K562 (cell line): ENCODE data around the gene TTC8. TPM values are rescaled to one million over a fixed set of nuclear protein-coding genes. Genes with fewer than 3 reads are reported as not detected.

Experiments used
- BRD9 ChIP-seq: fragments of 450-650 bp; IDR thresholded peaks from 2 replicates; pipeline ENCODE4 v1.6.1; 2018; ENCODE audit warnings: low read depth; ENCODE audit not compliant: partially characterized antibody
- CHD2 ChIP-seq: IDR thresholded peaks from 2 replicates; pipeline ENCODE4 v1.6.1; 2011; ENCODE audit warnings: low read depth, low read length
- CREBBP ChIP-seq: IDR thresholded peaks from one replicate; pipeline ENCODE4 v1.6.1; 2012; ENCODE audit warnings: low read depth, mild to moderate bottlenecking, control low read depth, inconsistent platforms, low read length
- FOXJ2 ChIP-seq: fragments of 200-800 bp; sonication (Bioruptor generic); IDR thresholded peaks from 2 replicates; pipeline ENCODE4 v1.6.1; 2016; ENCODE audit warnings: missing genetic modification characterization, missing compliant biosample characterization
- HCFC1 ChIP-seq: IDR thresholded peaks from 2 replicates; pipeline ENCODE4 v1.6.1; 2012; ENCODE audit warnings: low read depth, low read length, improper control_type of control experiment
- HLTF ChIP-seq: fragments of 450-650 bp; IDR thresholded peaks from 2 replicates; pipeline ENCODE4 v1.6.1; 2016
- HNRNPLL ChIP-seq: fragments of 200-400 bp; formaldehyde crosslinking; IDR thresholded peaks from 2 replicates; pipeline ENCODE4 v1.6.1; 2017; ENCODE audit warnings: low read length, low read depth, mild to moderate bottlenecking; ENCODE audit not compliant: poor library complexity, severe bottlenecking
- L3MBTL2 ChIP-seq: fragments of 450-650 bp; IDR thresholded peaks from 2 replicates; pipeline ENCODE4 v1.6.1; 2016; ENCODE audit warnings: mild to moderate bottlenecking, moderate library complexity
- NONO ChIP-seq, 2 experiments: fragments of 200-400 bp in 1 of 2; fragments of 450-650 bp in 1 of 2; formaldehyde crosslinking in 1 of 2; IDR thresholded peaks; 2 replicates each; pipeline ENCODE4 v1.6.1; 2017; ENCODE audit warnings: low read depth in 2 of 2, mild to moderate bottlenecking in 2 of 2, moderate library complexity in 2 of 2, low read length in 1 of 2
- NRF1 ChIP-seq, 2 experiments: fragments of 450-650 bp; IDR thresholded peaks in 1 of 2; conservative IDR thresholded peaks in 1 of 2; 2 replicates each; pipeline ENCODE4 v1.6.1; 2014; ENCODE audit warnings: mild to moderate bottlenecking in 2 of 2
- POLR2G ChIP-seq: fragments of 200-400 bp; formaldehyde crosslinking; IDR thresholded peaks from 2 replicates; pipeline ENCODE4 v1.6.1; 2017; ENCODE audit warnings: low read depth, mild to moderate bottlenecking, antibody characterized with exemption, low read length, moderate library complexity
- RUNX1 ChIP-seq: sonication (generic); IDR thresholded peaks from 2 replicates; pipeline ENCODE4 v1.6.1; 2016; ENCODE audit warnings: antibody characterized with exemption, low read depth
- ZFX ChIP-seq: sonication (generic); formaldehyde crosslinking; IDR thresholded peaks from 2 replicates; pipeline ENCODE4 v1.8.0; 2022; ENCODE audit warnings: mild to moderate bottlenecking, missing genetic modification reagents, moderate library complexity
- ZKSCAN1 ChIP-seq: fragments of 150-350 bp; IDR thresholded peaks from 2 replicates; pipeline ENCODE4 v1.6.1; 2016; ENCODE audit warnings: low read depth, low read length
- ZNF79 ChIP-seq: fragments of 250-450 bp; sonication (Bioruptor Pico); IDR thresholded peaks from 2 replicates; pipeline ENCODE4 v1.4.0; 2020; ENCODE audit warnings: low read depth, mild to moderate bottlenecking, moderate library complexity
- polyA plus RNA-seq, 8 experiments: library from polyadenylated mRNA; depleted of rRNA in 4 of 8; stranded (reverse) in 5 of 8; unstranded in 3 of 8; fragments of >200 nt; fragmentation: Nextera tagmentation in 2 of 8; fragmentation: Illumina TruSeq in 1 of 8; extraction: Ambion mirVana in 2 of 8; extraction: Trizol in 1 of 8; gene quantifications; 2 replicates each; pipeline versions ENCODE4 v1.2.1 to v1.2.3, GENCODE V29; 2011 to 2014; ENCODE audit warnings: inconsistent platforms in 1 of 8, missing spikeins in 1 of 8
- total RNA-seq, 7 experiments: library from RNA; depleted of rRNA in 6 of 7; stranded (reverse); fragments of >200 nt in 6 of 7; fragmentation: Illumina TruSeq in 2 of 7; extraction: Trizol in 2 of 7; gene quantifications; 2 replicates each; pipeline versions ENCODE4 v1.2.1 to v1.2.3, GENCODE V29; 2011 to 2021; ENCODE audit warnings: low replicate concordance in 1 of 7
- TF ChIP-seq, protein P1 (sequence below), 3 experiments: fragments of 200-800 bp in 1 of 3; fragments of 250-450 bp in 1 of 3; fragments of 450-650 bp in 1 of 3; sonication (Bioruptor Pico) in 1 of 3; sonication (Bioruptor generic) in 1 of 3; formaldehyde crosslinking in 1 of 3; IDR thresholded peaks; 2 replicates each; pipeline versions ENCODE4 v1.6.1 to v1.8.0; 2016 to 2022; ENCODE audit warnings: mild to moderate bottlenecking in 2 of 3, missing genetic modification characterization in 2 of 3, missing compliant biosample characterization in 1 of 3, moderate library complexity in 1 of 3
- TF ChIP-seq, protein P2 (sequence below): fragments of 250-450 bp; sonication (Bioruptor Pico); IDR thresholded peaks from 2 replicates; pipeline ENCODE4 v1.5.1; 2021; ENCODE audit warnings: mild to moderate bottlenecking
- TF ChIP-seq, protein P3 (sequence below): fragments of 250-450 bp; sonication (Bioruptor Pico); IDR thresholded peaks from 2 replicates; pipeline ENCODE4 v1.4.0; 2020; ENCODE audit warnings: mild to moderate bottlenecking
- TF ChIP-seq, protein P4 (sequence below): sonication (generic); formaldehyde crosslinking; IDR thresholded peaks from 2 replicates; pipeline ENCODE4 v1.9.0; 2022; ENCODE audit warnings: mild to moderate bottlenecking, missing genetic modification reagents
- TF ChIP-seq, protein P5 (sequence below): fragments of 450-650 bp; IDR thresholded peaks from 2 replicates; pipeline ENCODE4 v1.6.1; 2016; ENCODE audit warnings: low read depth, mild to moderate bottlenecking, moderate library complexity

The TTC8 gene
- total and polyA plus RNA-seq, 9 of the 15 experiments (the other 6 are each of a cell fraction or from before 2014, with no cell fraction given), result 7.3 to 22.7 (median 9.6) TPM

DNA sequence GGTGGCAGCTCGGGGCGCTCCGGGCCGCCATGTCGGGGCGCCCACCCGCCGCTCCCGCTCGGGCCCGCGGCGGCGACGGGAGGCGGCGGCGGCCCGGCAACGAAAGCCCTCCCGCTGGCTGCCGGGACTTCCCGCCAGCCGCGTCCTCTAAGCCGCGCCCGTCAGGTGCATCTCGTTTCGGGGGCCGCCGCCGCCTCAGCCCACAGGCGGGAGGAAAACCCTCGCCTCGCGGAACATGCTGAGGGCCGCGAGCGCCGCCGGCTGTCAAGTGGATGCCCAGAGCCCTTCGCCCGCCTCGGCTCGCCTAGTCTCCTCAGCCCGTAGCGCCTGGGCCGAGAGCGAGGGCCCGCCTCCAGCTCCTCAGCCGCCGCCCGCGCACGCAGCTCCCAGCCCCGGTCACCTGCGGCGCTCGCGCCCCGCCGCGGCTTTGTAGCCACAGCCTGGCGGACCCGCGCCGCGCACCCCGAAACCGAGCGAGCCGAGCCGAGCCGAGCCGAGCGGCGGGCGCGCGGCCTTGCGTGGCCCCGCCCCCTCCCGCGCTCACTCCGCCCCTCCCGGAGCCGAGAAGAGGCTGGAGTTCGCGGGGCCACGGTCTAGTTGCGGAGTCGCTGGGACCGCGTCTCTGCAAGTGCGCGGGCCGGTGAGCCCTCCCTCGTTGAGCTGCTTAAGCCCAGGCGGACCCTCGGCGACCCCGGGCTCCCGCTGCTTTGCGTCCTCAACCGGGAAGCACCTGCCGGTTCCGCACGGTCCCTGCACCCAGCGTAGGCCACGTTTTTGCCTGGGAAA lies 31.8 kb upstream of the TTC8 start, which contains the start of gene EML5 (continued):
- TF ChIP-seq, protein P1, sequence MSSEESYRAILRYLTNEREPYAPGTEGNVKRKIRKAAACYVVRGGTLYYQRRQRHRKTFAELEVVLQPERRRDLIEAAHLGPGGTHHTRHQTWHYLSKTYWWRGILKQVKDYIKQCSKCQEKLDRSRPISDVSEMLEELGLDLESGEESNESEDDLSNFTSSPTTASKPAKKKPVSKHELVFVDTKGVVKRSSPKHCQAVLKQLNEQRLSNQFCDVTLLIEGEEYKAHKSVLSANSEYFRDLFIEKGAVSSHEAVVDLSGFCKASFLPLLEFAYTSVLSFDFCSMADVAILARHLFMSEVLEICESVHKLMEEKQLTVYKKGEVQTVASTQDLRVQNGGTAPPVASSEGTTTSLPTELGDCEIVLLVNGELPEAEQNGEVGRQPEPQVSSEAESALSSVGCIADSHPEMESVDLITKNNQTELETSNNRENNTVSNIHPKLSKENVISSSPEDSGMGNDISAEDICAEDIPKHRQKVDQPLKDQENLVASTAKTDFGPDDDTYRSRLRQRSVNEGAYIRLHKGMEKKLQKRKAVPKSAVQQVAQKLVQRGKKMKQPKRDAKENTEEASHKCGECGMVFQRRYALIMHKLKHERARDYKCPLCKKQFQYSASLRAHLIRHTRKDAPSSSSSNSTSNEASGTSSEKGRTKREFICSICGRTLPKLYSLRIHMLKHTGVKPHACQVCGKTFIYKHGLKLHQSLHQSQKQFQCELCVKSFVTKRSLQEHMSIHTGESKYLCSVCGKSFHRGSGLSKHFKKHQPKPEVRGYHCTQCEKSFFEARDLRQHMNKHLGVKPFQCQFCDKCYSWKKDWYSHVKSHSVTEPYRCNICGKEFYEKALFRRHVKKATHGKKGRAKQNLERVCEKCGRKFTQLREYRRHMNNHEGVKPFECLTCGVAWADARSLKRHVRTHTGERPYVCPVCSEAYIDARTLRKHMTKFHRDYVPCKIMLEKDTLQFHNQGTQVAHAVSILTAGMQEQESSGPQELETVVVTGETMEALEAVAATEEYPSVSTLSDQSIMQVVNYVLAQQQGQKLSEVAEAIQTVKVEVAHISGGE (CRISPR knock-in tag; IDR thresholded peaks at IDR 0.05), result 0 out of 6 replicates have a peak, but pooled peaks of 1 of the 3 experiments have one; percentile 45
- TF ChIP-seq, protein P2, sequence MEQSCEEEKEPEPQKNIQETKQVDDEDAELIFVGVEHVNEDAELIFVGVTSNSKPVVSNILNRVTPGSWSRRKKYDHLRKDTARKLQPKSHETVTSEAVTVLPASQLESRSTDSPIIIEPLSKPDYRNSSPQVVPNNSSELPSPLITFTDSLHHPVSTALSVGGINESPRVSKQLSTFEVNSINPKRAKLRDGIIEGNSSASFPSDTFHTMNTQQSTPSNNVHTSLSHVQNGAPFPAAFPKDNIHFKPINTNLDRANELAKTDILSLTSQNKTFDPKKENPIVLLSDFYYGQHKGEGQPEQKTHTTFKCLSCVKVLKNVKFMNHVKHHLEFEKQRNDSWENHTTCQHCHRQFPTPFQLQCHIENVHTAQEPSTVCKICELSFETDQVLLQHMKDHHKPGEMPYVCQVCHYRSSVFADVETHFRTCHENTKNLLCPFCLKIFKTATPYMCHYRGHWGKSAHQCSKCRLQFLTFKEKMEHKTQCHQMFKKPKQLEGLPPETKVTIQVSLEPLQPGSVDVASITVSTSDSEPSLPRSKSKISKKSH (CRISPR knock-in tag), result no peak
- TF ChIP-seq CHD2 (no peak), CREBBP (no peak), HNRNPLL (peak; percentile 34), HCFC1 (no peak), ZKSCAN1 (no peak), RUNX1 (no peak), FOXJ2 (tag) (no peak), POLR2G (peak; percentile 81), NONO (IDR thresholded peaks at IDR 0.05; ENCODE audit: low read depth in 2 of 2, low read length in 1 of 2) (0 out of 4 replicates have a peak, but pooled peaks of 1 of the 2 experiments have one; percentile 62), NRF1 (conservative IDR thresholded peaks at IDR 0.05 in 1 of 2, IDR thresholded peaks at IDR 0.05 in 1 of 2) (peak; percentile 72 to 79), L3MBTL2 (peak; percentile 65; the same call in 1 of the 2 replicates), BRD9 (no peak), ZFX (CRISPR knock-in tag) (peak; percentile 76), ZNF79 (no peak), HLTF (no peak)
- TF ChIP-seq, protein P3, sequence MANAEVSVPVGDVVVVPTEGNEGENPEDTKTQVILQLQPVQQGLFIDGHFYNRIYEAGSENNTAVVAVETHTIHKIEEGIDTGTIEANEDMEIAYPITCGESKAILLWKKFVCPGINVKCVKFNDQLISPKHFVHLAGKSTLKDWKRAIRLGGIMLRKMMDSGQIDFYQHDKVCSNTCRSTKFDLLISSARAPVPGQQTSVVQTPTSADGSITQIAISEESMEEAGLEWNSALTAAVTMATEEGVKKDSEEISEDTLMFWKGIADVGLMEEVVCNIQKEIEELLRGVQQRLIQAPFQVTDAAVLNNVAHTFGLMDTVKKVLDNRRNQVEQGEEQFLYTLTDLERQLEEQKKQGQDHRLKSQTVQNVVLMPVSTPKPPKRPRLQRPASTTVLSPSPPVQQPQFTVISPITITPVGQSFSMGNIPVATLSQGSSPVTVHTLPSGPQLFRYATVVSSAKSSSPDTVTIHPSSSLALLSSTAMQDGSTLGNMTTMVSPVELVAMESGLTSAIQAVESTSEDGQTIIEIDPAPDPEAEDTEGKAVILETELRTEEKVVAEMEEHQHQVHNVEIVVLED (CRISPR knock-in tag), result peak; percentile 36; the same call in 1 of the 2 replicates
- TF ChIP-seq, protein P4, sequence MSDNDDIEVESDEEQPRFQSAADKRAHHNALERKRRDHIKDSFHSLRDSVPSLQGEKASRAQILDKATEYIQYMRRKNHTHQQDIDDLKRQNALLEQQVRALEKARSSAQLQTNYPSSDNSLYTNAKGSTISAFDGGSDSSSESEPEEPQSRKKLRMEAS (CRISPR knock-in tag), result peak; percentile 48; the same call in 1 of the 2 replicates
- TF ChIP-seq, protein P5, sequence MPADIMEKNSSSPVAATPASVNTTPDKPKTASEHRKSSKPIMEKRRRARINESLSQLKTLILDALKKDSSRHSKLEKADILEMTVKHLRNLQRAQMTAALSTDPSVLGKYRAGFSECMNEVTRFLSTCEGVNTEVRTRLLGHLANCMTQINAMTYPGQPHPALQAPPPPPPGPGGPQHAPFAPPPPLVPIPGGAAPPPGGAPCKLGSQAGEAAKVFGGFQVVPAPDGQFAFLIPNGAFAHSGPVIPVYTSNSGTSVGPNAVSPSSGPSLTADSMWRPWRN, result no peak
